GM21360 (cell line): ENCODE measurements around the gene CYP21A2.
"Not testable (repeated sequence)": the region's sequence is repeated elsewhere in the genome, so short reads cannot be mapped to it uniquely, and the experiment has no call there.

Experiments used
- ATAC-seq: cut with Tn5 transposase; IDR thresholded peaks from one replicate; pipeline ENCODE4 v1.9.1; 2021; ENCODE audit warnings: mild to moderate bottlenecking, moderate library complexity; ENCODE audit not compliant: unreplicated experiment

The CYP21A2 gene

GRCh38 chr6:32052626-32053025, 14.4 kb downstream of the CYP21A2 start:
- not testable (repeated sequence) for ATAC-seq

DNA sequence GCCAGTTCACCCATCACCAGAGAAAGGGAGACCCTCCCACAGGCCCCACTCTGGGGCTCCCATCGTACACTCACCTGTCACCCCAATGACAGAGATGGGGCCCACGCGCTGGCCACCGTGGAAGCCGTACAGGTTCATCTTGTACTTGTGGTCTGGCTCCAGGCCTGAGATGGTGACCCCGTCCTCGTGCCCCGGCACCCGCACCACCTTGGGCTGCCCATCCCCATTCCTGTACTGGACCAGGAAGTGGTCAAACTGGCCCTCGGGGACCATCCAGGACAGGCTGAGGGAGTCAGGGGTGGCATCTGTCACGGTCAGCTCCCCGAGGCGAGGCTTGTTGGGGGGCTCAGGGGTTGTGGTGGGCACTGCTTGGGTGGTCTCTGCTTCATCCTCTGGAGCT, 15.1 kb downstream of the CYP21A2 start:
- ATAC-seq: not testable (repeated sequence)

DNA sequence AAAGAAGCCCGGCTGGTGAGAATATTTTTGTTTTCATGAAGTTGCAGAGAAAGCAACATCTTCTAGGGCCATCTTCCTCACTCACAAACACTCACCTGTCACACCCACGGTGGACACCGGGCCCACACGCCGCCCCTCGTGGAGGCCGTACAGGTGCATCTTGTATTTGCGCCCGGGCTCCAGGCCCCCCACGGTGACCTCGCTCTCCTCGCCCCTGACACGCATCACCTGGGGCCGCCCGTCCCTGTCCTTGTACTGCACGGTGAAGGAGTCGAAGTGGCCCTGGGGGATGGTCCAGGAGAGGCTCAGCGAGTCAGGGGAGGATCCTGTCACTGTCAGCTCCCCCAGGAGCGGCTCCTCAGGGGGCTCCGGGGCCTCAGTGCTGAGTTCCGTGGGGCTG, 17.5 kb downstream of the CYP21A2 start:
- ATAC-seq: not testable (repeated sequence)

DNA sequence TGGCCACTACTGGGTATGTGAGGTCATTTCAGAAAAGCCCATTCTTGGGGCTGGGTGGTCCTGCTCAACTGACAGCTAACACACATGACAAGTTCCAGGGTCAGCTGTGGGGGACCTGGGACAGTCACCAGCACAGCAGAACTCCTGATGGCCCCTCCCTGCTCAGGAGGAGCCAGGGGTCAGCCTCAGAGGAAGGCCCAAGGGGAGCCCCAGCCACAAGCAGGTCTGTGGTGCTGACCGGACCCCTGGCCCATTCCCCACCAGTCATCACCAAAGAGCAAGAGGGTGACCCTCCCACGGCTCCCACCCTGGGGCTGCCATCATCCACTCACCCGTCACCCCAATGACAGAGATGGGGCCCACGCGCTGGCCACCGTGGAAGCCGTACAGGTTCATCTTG, 18.0 kb downstream of the CYP21A2 start:
- ATAC-seq: no peak

DNA sequence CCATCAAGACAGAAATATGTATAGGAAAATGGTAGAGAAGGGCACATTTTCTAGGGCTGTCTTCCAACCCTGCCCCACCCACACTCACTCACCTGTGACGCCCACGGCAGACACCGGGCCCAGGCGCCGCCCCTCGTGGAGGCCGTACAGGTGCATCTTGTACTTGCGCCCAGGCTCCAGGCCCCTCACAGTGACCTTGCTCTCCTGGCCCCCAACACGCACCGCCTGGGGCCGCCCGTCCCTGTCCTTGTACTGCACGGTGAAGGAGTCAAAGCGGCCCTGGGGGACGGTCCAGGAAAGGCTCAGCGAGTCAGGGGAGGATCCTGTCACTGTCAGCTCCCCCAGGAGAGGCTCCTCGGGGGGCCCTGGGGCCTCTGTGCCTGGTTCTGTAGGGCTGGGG, 19.8 kb downstream of the CYP21A2 start:
- no peak for ATAC-seq

DNA sequence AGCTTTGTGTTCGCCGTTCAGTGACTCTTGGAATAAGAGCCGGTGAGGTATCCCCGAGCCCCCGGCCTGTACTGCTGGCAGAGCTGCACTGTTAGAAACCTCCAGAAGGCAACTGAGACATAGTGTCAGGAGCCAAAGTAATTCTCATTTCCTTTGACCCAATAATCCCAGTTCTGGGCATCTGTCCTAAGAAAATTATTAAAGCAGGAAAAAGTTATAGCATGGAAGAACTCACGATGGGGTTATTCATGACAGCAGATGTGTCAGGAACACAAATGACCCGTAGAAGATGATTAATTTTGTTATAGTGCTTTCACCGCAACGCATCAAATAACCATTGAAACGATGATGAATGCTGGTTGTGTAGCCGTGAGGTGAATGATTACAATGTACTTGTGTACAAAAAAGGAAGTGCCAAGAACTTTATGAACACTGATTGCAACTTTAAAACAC, 20.3 kb downstream of the CYP21A2 start:
- no peak for ATAC-seq

DNA sequence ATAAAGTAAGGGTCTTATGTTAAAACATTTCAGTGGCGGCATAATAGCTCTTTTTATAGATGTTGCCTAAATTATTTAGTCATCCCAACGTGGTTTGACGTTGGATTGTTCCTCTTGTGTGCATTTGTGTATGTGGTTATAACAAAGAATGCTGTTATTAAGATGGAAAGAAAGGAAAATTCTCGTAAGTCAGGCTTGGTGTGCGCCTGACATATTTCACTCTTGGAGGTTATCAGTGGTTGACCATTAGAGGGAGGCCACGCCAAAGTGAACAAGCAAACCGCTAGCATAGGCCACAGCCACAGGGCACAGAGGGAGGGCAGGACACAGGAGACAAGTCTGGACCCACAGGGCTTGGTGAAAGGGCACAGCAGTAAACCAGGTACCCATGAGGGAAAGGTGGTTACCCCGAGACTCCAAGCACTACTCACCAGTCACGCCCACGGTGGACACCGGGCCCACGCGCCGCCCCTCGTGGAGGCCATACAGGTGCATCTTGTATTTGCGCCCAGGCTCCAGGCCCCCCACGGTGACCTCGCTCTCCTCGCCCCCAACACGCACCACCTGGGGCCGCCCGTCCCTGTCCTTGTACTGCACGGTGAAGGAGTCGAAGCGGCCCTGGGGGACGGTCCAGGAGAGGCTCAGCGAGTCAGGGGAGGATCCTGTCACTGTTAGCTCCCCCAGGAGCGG, 22.9 kb downstream of the CYP21A2 start:
- ATAC-seq: no peak

GRCh38 chr6:32064706-32065105, 26.5 kb downstream of the CYP21A2 start:
- no peak for ATAC-seq

GRCh38 chr6:32067521-32067920, 29.3 kb downstream of the CYP21A2 start:
- not testable (repeated sequence) for ATAC-seq

DNA sequence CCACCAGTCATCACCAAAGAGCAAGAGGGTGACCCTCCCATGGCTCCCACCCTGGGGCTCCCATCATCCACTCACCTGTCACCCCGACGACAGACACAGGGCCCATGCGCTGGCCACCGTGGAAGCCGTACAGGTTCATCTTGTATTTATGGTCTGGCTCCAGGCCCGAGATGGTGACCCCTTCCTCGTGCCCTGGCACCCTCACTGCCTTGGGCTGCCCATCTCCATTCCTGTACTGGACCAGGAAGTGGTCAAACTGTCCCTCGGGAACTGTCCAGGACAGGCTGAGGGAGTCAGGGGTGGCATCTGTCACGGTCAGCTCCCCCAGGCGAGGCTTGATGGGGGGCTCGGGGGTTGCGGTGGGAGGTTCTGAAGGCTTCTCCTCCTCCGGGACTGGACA, 30.1 kb downstream of the CYP21A2 start:
- not testable (repeated sequence) for ATAC-seq

GRCh38 chr6:32068867-32069266, 30.7 kb downstream of the CYP21A2 start:
- ATAC-seq: no peak

GRCh38 chr6:32069460-32069859, 31.2 kb downstream of the CYP21A2 start:
- no peak for ATAC-seq

DNA sequence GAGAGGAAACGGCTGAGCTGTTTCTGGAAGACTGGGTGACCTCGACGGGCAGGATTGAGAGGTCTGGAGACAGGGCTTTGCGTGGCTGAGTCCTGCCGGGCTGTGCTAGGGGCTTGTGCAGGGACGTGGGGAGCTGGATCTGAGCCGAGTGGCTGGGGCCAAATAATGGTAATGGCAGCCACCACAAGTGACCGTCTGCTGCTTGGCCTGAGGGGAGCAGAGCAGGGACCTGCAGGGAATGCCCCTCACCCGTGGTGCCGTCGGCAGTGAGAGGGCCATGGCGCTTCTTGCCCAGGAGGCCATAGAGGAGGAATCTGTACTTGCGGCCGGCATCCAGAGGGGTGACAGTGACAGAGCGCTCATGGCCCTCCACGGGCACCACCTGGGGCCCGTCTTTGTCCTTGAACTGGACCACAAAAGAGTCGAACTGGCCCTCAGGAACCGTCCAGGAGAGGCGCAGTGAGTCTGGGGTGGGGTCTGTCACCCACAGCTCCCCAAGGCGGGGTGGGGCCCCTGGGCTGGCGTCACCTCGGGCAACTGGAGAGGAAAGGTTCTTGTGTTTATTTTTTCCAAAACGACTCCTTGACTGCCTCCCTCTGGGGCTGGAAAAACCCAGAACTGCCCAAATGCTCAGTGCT, 31.8 kb downstream of the CYP21A2 start:
- no peak for ATAC-seq

- ATAC-seq: no peak
Observed at GRCh38 chr6:32070814-32071543, 32.8 kb downstream of the CYP21A2 start.

GRCh38 chr6:32073101-32073500, 34.9 kb downstream of the CYP21A2 start:
- no peak for ATAC-seq

GRCh38 chr6:32073613-32074012, 35.4 kb downstream of the CYP21A2 start:
- ATAC-seq: no peak

DNA sequence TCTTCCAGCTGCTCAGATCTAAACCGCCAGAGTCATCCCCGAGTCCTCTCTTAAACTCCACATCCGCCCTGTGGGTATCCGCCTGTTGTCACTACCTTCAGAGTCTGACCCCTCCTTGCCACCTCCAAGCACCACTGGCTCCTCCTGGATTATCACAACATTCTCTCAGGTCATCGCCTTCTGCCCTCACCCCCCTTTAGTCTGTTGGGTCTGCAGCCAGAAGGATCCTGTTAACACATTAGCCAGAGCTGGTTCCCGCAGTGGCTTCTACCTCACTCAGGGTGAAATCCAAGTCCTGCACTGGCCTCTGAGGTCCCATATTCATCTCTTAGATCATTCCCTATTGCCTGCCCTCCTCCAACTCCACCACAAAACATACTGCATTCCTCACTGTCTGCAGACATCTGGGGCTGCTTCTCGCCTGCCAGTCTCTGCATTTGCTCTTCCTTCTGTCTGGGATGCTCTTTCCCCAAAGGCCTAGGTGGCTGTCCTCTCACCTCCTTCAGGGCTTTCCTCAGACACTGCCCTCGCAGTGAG, 36.8 kb downstream of the CYP21A2 start:
- ATAC-seq: no peak

DNA sequence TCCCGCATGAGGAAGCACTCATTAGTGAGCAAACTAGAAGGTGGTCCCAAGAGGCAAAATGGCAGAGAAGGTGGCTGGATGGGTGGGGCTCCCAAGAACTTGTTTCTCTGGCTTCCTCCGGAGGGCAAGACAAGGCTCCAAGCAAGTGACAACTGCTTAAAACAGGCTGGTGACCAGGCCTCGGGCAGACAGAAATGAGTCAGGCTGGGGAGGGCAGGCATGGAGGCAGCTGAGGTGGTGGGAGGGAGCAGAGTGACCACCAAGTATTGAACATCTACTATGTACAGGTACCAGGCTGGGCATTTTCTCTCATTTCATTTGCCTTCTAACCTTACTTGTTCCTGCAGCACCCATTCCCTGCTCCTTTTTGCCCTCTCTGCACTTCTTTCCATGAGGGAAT, 37.6 kb downstream of the CYP21A2 start:
- no peak for ATAC-seq

DNA sequence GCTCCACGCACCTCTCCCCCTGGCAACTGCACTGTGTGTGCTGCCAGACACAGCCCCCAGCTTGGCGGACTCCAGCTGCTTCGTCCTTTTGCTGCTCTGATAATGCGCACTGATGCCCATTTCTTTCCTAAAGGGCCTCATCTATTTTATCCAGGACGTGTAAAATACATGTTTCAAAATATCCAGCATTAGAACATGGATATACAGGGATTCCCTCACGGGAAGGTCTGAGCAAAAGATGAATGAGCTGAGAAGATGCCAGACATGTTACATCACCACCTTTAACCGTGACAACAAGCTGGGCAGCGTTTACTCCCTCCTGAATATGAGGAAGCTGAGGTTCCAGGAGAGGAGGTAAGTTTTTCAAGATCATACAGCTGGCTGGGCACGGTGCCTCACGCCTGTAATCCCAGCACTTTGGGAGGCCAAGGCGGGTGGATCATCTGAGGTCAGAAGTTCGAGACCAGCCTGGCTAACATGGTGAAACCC, 38.1 kb downstream of the CYP21A2 start:
- no peak for ATAC-seq

- ATAC-seq: no peak
Observed at GRCh38 chr6:32079566-32080290, 41.5 kb downstream of the CYP21A2 start.
